Ishikawa (cell line): Measurements from ENCODE around the gene AKIRIN2.

Experiments
- CEBPB ChIP-seq: IDR thresholded peaks from 2 replicates; pipeline ENCODE4 v1.6.1; 2012
- CREB1 ChIP-seq: IDR thresholded peaks from 2 replicates; pipeline ENCODE4 v1.6.1; 2012; ENCODE audit warnings: low read depth
- EGR1 ChIP-seq: IDR thresholded peaks from 2 replicates; pipeline ENCODE4 v1.6.1; 2012
- EP300 ChIP-seq: IDR thresholded peaks from 2 replicates; pipeline ENCODE4 v1.6.1; 2012; ENCODE audit warnings: borderline replicate concordance
- FOXM1 ChIP-seq: IDR thresholded peaks from 2 replicates; pipeline ENCODE4 v1.6.1; 2012; ENCODE audit warnings: low read depth, borderline replicate concordance
- MAX ChIP-seq: IDR thresholded peaks from 2 replicates; pipeline ENCODE4 v1.6.1; 2012
- NFIC ChIP-seq: IDR thresholded peaks from 2 replicates; pipeline ENCODE4 v1.6.1; 2012
- RAD21 ChIP-seq: IDR thresholded peaks from 2 replicates; pipeline ENCODE4 v1.6.1; 2012; ENCODE audit warnings: low read depth
- REST ChIP-seq: IDR thresholded peaks from 2 replicates; pipeline ENCODE4 v1.6.1; 2012; ENCODE audit warnings: low read depth, mild to moderate bottlenecking
- TAF1 ChIP-seq: IDR thresholded peaks from 2 replicates; pipeline ENCODE4 v1.6.1; 2012; ENCODE audit warnings: low read depth, mild to moderate bottlenecking
- TCF12 ChIP-seq: IDR thresholded peaks from 2 replicates; pipeline ENCODE4 v1.6.1; 2012; ENCODE audit warnings: low read depth
- TEAD4 ChIP-seq: IDR thresholded peaks from 2 replicates; pipeline ENCODE4 v1.6.1; 2012
- USF1 ChIP-seq: IDR thresholded peaks from 2 replicates; pipeline ENCODE4 v1.6.1; 2012
- YY1 ChIP-seq: IDR thresholded peaks from 2 replicates; pipeline ENCODE4 v1.6.1; 2012; ENCODE audit warnings: low read depth
- ZBTB7A ChIP-seq: IDR thresholded peaks from 2 replicates; pipeline ENCODE4 v1.6.1; 2012; ENCODE audit warnings: low read depth

The AKIRIN2 gene

GRCh38 chr6:87716928-87717614 is 15.0 kb upstream of the AKIRIN2 start:
- no peak for TF ChIP-seq RAD21
- TF ChIP-seq NFIC: no peak
- TF ChIP-seq CREB1: no peak
- no peak for TF ChIP-seq EGR1
- TF ChIP-seq TCF12: no peak
- TF ChIP-seq EP300: no peak
- TF ChIP-seq TAF1: no peak
- TF ChIP-seq YY1: no peak
- TF ChIP-seq USF1: no peak
- no peak for TF ChIP-seq ZBTB7A
- no peak for TF ChIP-seq MAX
- TF ChIP-seq TEAD4: no peak
- TF ChIP-seq CEBPB: no peak
- TF ChIP-seq FOXM1: no peak

- TF ChIP-seq NFIC (no peak), CREB1 (no peak)
Measured at GRCh38 chr6:87714093-87714842, 12.2 kb upstream of the AKIRIN2 start.

- no peak for TF ChIP-seq EP300
Measured at GRCh38 chr6:87710090-87710489, 8.1 kb upstream of the AKIRIN2 start.

GRCh38 chr6:87706187-87706966 is 4.3 kb upstream of the AKIRIN2 start:
- TF ChIP-seq TEAD4: no peak
- TF ChIP-seq RAD21: no peak
- TF ChIP-seq MAX: no peak
- no peak for TF ChIP-seq REST
- TF ChIP-seq USF1: no peak
- no peak for TF ChIP-seq TAF1
- TF ChIP-seq YY1: no peak
- TF ChIP-seq CREB1: no peak
- TF ChIP-seq NFIC: no peak
- no peak for TF ChIP-seq EP300
- TF ChIP-seq CEBPB: no peak
- no peak for TF ChIP-seq FOXM1
- no peak for TF ChIP-seq TCF12
- no peak for TF ChIP-seq EGR1
- TF ChIP-seq ZBTB7A: no peak

GRCh38 chr6:87705070-87705691 is 3.1 kb upstream of the AKIRIN2 start:
- no peak for TF ChIP-seq ZBTB7A
- TF ChIP-seq CEBPB: no peak
- TF ChIP-seq USF1: no peak
- TF ChIP-seq NFIC: no peak
- TF ChIP-seq REST: no peak
- no peak for TF ChIP-seq CREB1
- TF ChIP-seq EP300: no peak
- TF ChIP-seq TCF12: no peak
- no peak for TF ChIP-seq YY1
- no peak for TF ChIP-seq TEAD4
- TF ChIP-seq FOXM1: no peak
- TF ChIP-seq TAF1: no peak
